UCSD-AML1 (cell line): ENCODE results near the gene JAKMIP1.
"Not testable (repeated sequence)": the region's sequence is repeated elsewhere in the genome, so short reads cannot be mapped to it uniquely, and the experiment has no call there.

Experiments used
- DNase-seq: peaks from one replicate; lab custom pipeline; 2025; ENCODE audit not compliant: unreplicated experiment; lab: John Stamatoyannopoulos, UW

JAKMIP1 gene

GRCh38 chr4:5998333-5998936, 201.9 kb downstream of the JAKMIP1 start:
- peak; percentile 39 for DNase-seq

DNA sequence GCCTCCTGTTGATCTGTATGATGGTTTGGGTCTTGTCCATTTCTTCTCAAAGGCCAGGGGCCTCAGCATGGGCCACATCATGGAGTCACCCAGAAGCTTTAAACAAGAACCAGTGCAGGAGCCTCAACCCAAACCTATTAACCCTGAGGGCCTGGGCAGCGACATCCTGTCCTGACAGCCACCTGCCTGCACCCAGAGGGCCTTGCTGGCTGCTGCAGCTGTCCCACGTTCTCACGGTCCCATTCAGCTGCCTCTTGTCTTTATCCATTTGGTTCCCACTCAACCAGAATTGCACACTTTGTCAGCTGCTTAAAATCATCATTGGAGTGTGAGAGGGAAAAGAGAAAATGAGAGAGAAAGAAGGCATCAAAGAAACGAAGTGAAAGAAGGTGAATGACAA, 203.7 kb downstream of the JAKMIP1 start:
- DNase-seq = no peak

GRCh38 chr4:5995901-5996623, 204.3 kb downstream of the JAKMIP1 start:
- no peak for DNase-seq

- DNase-seq = no peak
Observed at GRCh38 chr4:5993876-5994811, 206.2 kb downstream of the JAKMIP1 start.

DNA sequence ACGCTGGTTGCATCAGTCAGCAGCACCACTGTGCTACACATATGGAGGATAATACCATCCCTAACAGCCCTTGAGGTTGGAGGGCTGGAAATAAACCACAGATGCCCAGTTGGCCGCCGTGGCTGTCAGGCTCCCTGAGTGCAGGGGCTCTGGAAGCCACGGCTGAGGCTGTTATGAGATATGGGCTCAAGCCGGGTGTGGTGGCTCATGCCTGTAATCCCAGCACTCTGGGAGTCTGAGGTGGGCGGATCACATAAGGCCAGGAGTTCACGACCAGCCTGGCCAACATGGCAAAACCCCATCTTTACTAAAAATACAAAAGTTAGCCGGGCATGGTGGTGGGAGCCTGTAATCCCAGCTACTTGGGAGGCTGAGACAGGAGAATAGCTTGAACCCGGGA, 207.0 kb downstream of the JAKMIP1 start:
- DNase-seq = not testable (repeated sequence)

GRCh38 chr4:5992828-5993321, 207.5 kb downstream of the JAKMIP1 start:
- DNase-seq = no peak

GRCh38 chr4:5992171-5992827, 208.1 kb downstream of the JAKMIP1 start:
- no peak for DNase-seq

- DNase-seq = no peak
Observed at GRCh38 chr4:5991405-5991804, 208.9 kb downstream of the JAKMIP1 start.

- DNase-seq = no peak
Observed at GRCh38 chr4:5990446-5991160, 209.7 kb downstream of the JAKMIP1 start.

DNA sequence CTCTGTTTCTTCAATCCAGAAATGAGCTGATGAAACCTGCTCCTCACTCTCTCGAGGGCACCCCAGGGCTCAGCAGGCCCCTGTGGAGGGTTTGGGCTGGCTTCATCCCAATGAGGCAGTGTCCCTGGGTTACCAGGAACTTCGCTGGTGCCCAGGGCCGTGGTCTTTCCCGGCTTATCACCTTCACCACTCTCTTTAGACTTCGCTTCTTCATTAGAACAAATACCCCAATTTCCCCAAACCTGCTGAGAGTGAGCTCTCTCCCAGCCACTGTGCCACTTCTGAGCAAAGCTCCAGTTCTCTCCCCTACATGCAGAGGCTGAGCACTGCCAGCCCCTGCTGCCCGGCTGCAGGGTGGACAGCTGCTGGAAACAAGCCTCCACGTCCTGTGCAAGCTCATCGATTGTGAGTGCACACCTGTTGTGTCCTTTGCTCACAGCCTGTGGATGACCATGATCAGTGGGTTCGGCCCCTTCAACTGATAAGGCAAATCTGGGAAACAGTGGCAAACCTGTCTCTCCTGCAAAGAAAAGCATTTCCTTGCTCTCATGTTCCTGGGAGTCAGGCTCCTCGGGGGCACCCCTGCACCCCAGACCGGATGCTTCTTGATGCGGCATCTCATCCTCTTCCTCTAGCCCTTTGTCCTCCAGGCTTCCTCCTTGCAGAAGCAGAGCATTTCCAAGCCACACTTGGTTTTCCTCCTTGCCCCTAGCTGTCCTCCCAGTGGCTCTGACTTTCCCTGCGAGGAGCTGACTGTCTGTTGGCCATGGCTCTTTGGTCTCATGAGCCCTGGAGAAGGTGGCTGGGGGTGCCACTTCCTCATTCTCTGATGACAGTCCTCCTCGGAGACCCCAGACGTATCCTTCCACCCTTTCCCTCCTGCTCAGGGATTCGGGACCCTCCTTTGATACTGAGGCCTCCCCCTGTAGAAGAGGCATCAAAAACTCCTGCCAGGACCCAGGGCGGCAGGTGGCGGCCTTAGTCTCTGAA, 210.8 kb downstream of the JAKMIP1 start:
- no peak for DNase-seq

DNA sequence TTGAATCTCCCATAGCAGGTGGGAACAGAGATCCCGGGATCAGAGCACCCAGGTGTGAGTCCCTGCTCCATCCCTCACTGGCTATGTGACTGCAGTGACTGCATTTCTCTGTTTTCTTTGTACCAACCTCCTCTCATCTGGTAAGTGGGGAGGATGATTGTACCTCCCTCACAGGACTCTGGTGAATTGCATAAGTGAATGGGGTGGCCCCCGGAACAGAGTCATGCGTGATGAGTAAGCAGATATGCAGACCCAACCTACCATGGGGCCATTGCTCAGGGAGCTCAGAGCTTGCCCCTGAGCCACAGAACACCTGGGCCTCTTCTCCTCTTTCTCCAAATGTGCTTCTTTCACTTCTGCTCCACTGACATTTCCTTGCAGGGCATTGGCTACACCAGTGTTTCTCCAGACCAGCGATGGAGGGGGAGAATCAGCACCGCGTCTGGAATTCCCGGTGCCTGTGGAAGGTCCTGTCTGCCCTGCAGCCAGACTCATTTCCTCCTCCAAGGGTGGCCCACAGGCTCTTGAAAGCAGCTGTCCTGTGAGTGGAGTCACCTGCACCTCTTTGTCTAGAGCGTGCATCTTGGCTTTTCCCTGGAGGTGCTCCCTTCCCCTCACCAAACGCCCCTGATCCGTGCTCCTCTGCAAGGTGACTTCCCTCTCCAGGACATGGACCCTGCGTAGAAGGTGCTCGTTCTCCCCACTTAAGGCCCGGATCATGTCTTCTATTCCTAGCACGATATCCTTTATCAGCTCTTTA, 212.1 kb downstream of the JAKMIP1 start:
- DNase-seq = no peak

- no peak for DNase-seq
Observed at GRCh38 chr4:5984843-5985242, 215.5 kb downstream of the JAKMIP1 start.

GRCh38 chr4:5982156-5982973, 218.0 kb downstream of the JAKMIP1 start:
- no peak for DNase-seq

DNA sequence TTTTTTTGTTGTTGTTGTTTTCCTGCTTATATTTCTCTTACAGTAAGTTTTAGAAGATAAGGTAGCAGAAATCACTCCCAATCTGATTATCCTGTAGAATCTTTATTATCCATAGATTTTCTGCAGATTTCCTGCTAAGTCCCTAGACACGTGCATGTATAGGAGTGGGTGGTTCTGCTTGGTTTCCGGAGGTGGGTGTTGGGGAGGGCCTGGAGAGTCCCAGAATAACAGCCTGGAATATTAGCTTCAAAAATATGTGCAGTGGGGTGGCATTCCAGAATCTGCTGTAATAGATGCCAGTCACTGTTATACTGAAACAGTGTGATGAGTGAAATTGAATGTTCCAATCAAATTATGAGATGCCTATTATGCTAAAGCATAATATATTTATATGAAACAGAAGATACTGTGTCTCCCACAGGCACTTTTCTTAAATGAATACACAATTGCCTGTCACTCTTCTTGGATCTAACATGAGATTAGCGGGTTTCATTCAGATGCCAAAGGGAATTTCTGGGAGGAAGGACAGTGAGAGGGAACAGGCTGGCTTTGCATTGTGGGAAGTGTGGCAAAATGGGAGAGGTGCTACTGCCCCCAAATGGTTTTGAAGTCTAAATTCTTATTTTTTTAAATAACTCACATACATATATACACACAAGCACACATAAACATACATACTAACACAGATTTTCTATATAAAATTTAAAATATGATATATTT, 219.8 kb downstream of the JAKMIP1 start:
- DNase-seq = no peak

DNA sequence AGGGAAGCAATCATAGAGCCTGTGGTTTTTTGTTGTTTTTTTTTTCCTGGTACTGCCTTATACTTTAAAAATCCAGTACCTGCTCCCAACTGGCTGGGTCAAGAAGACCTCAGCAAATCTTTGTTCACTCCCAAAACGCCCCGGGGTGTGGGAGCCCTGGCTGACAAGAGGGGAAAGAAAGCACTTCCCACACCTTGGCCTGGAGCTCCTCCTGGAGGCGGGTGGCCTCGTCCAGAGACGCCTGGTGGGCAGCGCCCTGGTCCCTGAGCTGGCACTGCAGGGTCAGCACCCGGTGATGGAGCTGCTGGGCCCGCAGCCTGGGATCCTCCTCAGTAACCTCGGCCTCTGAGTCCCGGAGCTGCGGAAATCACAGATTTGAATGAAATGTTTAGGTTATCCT, 220.4 kb downstream of the JAKMIP1 start:
- DNase-seq = peak; percentile 24

- no peak for DNase-seq
Observed at GRCh38 chr4:5976921-5977320, 223.4 kb downstream of the JAKMIP1 start.

GRCh38 chr4:5976431-5976830, 223.9 kb downstream of the JAKMIP1 start:
- no peak for DNase-seq
